Activated naive CD8-positive, alpha-beta T cell (primary cell): ENCODE measurements around the gene SOD1.
A peak's percentile ranks its signal among the peaks of the same experiment; 100 is the strongest.

Source experiments
- H3K27ac Mint-ChIP-seq: one replicate; pipeline ENCODE4 v1.8.0; 2021; ENCODE audit warnings: mixed read lengths
- H3K27me3 Mint-ChIP-seq: one replicate; pipeline ENCODE4 v1.8.0; 2021; ENCODE audit warnings: mixed read lengths
- H3K36me3 Mint-ChIP-seq: one replicate; pipeline ENCODE4 v1.8.0; 2021; ENCODE audit warnings: mixed read lengths
- H3K4me1 Mint-ChIP-seq: one replicate; pipeline ENCODE4 v1.8.0; 2021; ENCODE audit warnings: low read depth, mixed read lengths
- H3K4me3 Mint-ChIP-seq: one replicate; pipeline ENCODE4 v1.8.0; 2021; ENCODE audit warnings: mild to moderate bottlenecking, mixed read lengths
- H3K9me3 Mint-ChIP-seq: one replicate; pipeline ENCODE4 v1.8.0; 2021; ENCODE audit warnings: low read depth, mixed read lengths

The SOD1 gene

GRCh38 chr21:31686272-31686915, 26.9 kb downstream of the SOD1 start:
- no peaks in the 10 kb centered on the region for H3K4me1 Mint-ChIP-seq
- peaks cover 5% of the 10 kb centered on the region for H3K36me3 Mint-ChIP-seq
- H3K4me3 Mint-ChIP-seq = no peak overlapping the region
- H3K27ac Mint-ChIP-seq = no peak overlapping the region
- H3K9me3 Mint-ChIP-seq = no peaks in the 10 kb centered on the region
- no peaks in the 10 kb centered on the region for H3K27me3 Mint-ChIP-seq

GRCh38 chr21:31687108-31687507, 27.6 kb downstream of the SOD1 start:
- Mint-ChIP-seq H3K4me1 (no peaks in the 10 kb centered on the region), H3K36me3 (peaks cover 5% of the 10 kb centered on the region), H3K4me3 (no peak overlapping the region), H3K27ac (no peak overlapping the region), H3K27me3 (no peaks in the 10 kb centered on the region), H3K9me3 (no peaks in the 10 kb centered on the region)

GRCh38 chr21:31688603-31689368, 29.3 kb downstream of the SOD1 start:
- H3K27me3 Mint-ChIP-seq = no peaks in the 10 kb centered on the region
- H3K27ac Mint-ChIP-seq = peak overlapping the region; percentile 61
- H3K4me3 Mint-ChIP-seq = no peak overlapping the region
- H3K36me3 Mint-ChIP-seq = peaks cover 7% of the 10 kb centered on the region
- H3K4me1 Mint-ChIP-seq = no peaks in the 10 kb centered on the region
- no peaks in the 10 kb centered on the region for H3K9me3 Mint-ChIP-seq

GRCh38 chr21:31693222-31693621, 33.7 kb downstream of the SOD1 start:
- Mint-ChIP-seq H3K4me3 (no peak overlapping the region), H3K4me1 (no peaks in the 10 kb centered on the region), H3K27ac (no peak overlapping the region), H3K27me3 (no peaks in the 10 kb centered on the region), H3K36me3 (peaks cover 11% of the 10 kb centered on the region), H3K9me3 (no peaks in the 10 kb centered on the region)

GRCh38 chr21:31696424-31696823, 36.9 kb downstream of the SOD1 start:
- Mint-ChIP-seq H3K4me1 (peaks cover 4% of the 10 kb centered on the region), H3K27ac (no peak overlapping the region), H3K27me3 (no peaks in the 10 kb centered on the region), H3K9me3 (no peaks in the 10 kb centered on the region), H3K4me3 (no peak overlapping the region), H3K36me3 (peaks cover 12% of the 10 kb centered on the region)

- peak overlapping the region; percentile 58 for H3K27ac Mint-ChIP-seq
- H3K36me3 Mint-ChIP-seq = peaks cover 14% of the 10 kb centered on the region
- no peaks in the 10 kb centered on the region for H3K27me3 Mint-ChIP-seq
- no peaks in the 10 kb centered on the region for H3K9me3 Mint-ChIP-seq
- H3K4me1 Mint-ChIP-seq = peaks cover 4% of the 10 kb centered on the region
- H3K4me3 Mint-ChIP-seq = no peak overlapping the region
These were observed 39.0 kb downstream of the SOD1 start for GRCh38 chr21:31698461-31698860.

GRCh38 chr21:31700040-31700439, 40.5 kb downstream of the SOD1 start:
- peaks cover 8% of the 10 kb centered on the region for H3K36me3 Mint-ChIP-seq
- H3K27me3 Mint-ChIP-seq = no peaks in the 10 kb centered on the region
- H3K27ac Mint-ChIP-seq = no peak overlapping the region
- H3K9me3 Mint-ChIP-seq = no peaks in the 10 kb centered on the region
- no peak overlapping the region for H3K4me3 Mint-ChIP-seq
- H3K4me1 Mint-ChIP-seq = peaks cover 6% of the 10 kb centered on the region

GRCh38 chr21:31706562-31706961, 47.1 kb downstream of the SOD1 start:
- Mint-ChIP-seq H3K36me3 (peaks cover 2% of the 10 kb centered on the region), H3K4me1 (peaks cover 54% of the 10 kb centered on the region), H3K4me3 (peak overlapping the region; percentile 3), H3K27ac (peak overlapping the region; percentile 16), H3K27me3 (no peaks in the 10 kb centered on the region), H3K9me3 (no peaks in the 10 kb centered on the region)

GRCh38 chr21:31707499-31707898, 48.0 kb downstream of the SOD1 start:
- Mint-ChIP-seq H3K27ac (no peak overlapping the region), H3K4me3 (no peak overlapping the region), H3K9me3 (no peaks in the 10 kb centered on the region), H3K27me3 (no peaks in the 10 kb centered on the region), H3K4me1 (peaks cover 60% of the 10 kb centered on the region), H3K36me3 (no peaks in the 10 kb centered on the region)

GRCh38 chr21:31708541-31708940, 49.0 kb downstream of the SOD1 start:
- H3K4me1 Mint-ChIP-seq = peaks cover 68% of the 10 kb centered on the region
- no peak overlapping the region for H3K4me3 Mint-ChIP-seq
- H3K36me3 Mint-ChIP-seq = no peaks in the 10 kb centered on the region

GRCh38 chr21:31710586-31710985, 51.1 kb downstream of the SOD1 start:
- Mint-ChIP-seq H3K36me3 (no peaks in the 10 kb centered on the region), H3K4me3 (no peak overlapping the region), H3K4me1 (peaks cover 86% of the 10 kb centered on the region), H3K27me3 (no peaks in the 10 kb centered on the region), H3K27ac (no peak overlapping the region), H3K9me3 (no peaks in the 10 kb centered on the region)

More at GRCh38 chr21:31708541-31708940, 49.0 kb downstream of the SOD1 start:
- no peaks in the 10 kb centered on the region for H3K9me3 Mint-ChIP-seq
- no peak overlapping the region for H3K27ac Mint-ChIP-seq
- H3K27me3 Mint-ChIP-seq = no peaks in the 10 kb centered on the region

- Mint-ChIP-seq H3K4me3 (no peak overlapping the region), H3K36me3 (no peaks in the 10 kb centered on the region), H3K27me3 (no peaks in the 10 kb centered on the region), H3K4me1 (peaks cover 91% of the 10 kb centered on the region), H3K9me3 (no peaks in the 10 kb centered on the region), H3K27ac (no peak overlapping the region)
These were observed 51.8 kb downstream of the SOD1 start for GRCh38 chr21:31711326-31711725.

GRCh38 chr21:31711745-31712285, 52.3 kb downstream of the SOD1 start:
- Mint-ChIP-seq H3K36me3 (no peaks in the 10 kb centered on the region), H3K9me3 (no peaks in the 10 kb centered on the region), H3K27me3 (no peaks in the 10 kb centered on the region), H3K4me1 (peaks cover 91% of the 10 kb centered on the region), H3K27ac (no peak overlapping the region), H3K4me3 (no peak overlapping the region)

GRCh38 chr21:31713115-31713514, 53.6 kb downstream of the SOD1 start:
- Mint-ChIP-seq H3K9me3 (no peaks in the 10 kb centered on the region), H3K27ac (no peak overlapping the region), H3K36me3 (no peaks in the 10 kb centered on the region)

GRCh38 chr21:31713973-31714740, 54.7 kb downstream of the SOD1 start:
- H3K27ac Mint-ChIP-seq = peak overlapping the region; percentile 69
- H3K36me3 Mint-ChIP-seq = no peaks in the 10 kb centered on the region
- peaks cover 90% of the 10 kb centered on the region for H3K4me1 Mint-ChIP-seq
- peak overlapping the region; percentile 1 for H3K4me3 Mint-ChIP-seq
- H3K27me3 Mint-ChIP-seq = no peaks in the 10 kb centered on the region
- H3K9me3 Mint-ChIP-seq = no peaks in the 10 kb centered on the region

More at GRCh38 chr21:31713115-31713514, 53.6 kb downstream of the SOD1 start:
- Mint-ChIP-seq H3K27me3 (no peaks in the 10 kb centered on the region), H3K4me1 (peaks cover 87% of the 10 kb centered on the region), H3K4me3 (no peak overlapping the region)
